GM23248 (cell line): ENCODE measurements around the gene GOLGA8T. TPM values are rescaled to one million over a fixed set of nuclear protein-coding genes. Genes with fewer than 3 reads are reported as not detected.
"Not testable (repeated sequence)": the region's sequence is repeated elsewhere in the genome, so short reads cannot be mapped to it uniquely, and the experiment has no call there.

Experiments
- DNase-seq: peaks from one replicate; pipeline ENCODE4 v3.0.0-alpha.2; 2015
- H2AFZ ChIP-seq: fragments of 200-600 bp; sonication (generic); 2 replicates; pipeline ENCODE4 v1.6.1; 2016; ENCODE audit warnings: antibody characterized with exemption
- H3F3A ChIP-seq: fragments of 200-600 bp; sonication (generic); 2 replicates; pipeline ENCODE4 v1.6.1; 2016; ENCODE audit warnings: mild to moderate bottlenecking, antibody characterized with exemption, mixed run types; ENCODE audit not compliant: insufficient read depth
- H3K27ac ChIP-seq: fragments of 200-600 bp; sonication (generic); 2 replicates; pipeline ENCODE4 v1.5.1; 2016; ENCODE audit warnings: mild to moderate bottlenecking
- H3K27me3 ChIP-seq: fragments of 200-600 bp; sonication (generic); replicated peaks from 2 replicates; pipeline ENCODE4 v1.6.1; 2016; ENCODE audit warnings: mild to moderate bottlenecking; ENCODE audit not compliant: insufficient read depth
- H3K36me3 ChIP-seq: fragments of 200-600 bp; sonication (generic); 2 replicates; pipeline ENCODE4 v1.6.1; 2016; ENCODE audit warnings: low read depth, mild to moderate bottlenecking
- H3K4me1 ChIP-seq: fragments of 200-600 bp; sonication (generic); 2 replicates; pipeline ENCODE4 v1.6.1; 2016; ENCODE audit warnings: mild to moderate bottlenecking; ENCODE audit not compliant: insufficient read depth
- H3K4me2 ChIP-seq: fragments of 200-600 bp; sonication (generic); one replicate; pipeline ENCODE4 v1.6.1; 2016; ENCODE audit warnings: mild to moderate bottlenecking; ENCODE audit not compliant: unreplicated experiment
- H3K4me3 ChIP-seq: fragments of 200-600 bp; sonication (generic); 2 replicates; pipeline ENCODE4 v1.5.1; 2016; ENCODE audit warnings: mild to moderate bottlenecking
- H3K79me2 ChIP-seq: fragments of 200-600 bp; sonication (generic); 2 replicates; pipeline ENCODE4 v1.6.1; 2016; ENCODE audit warnings: mild to moderate bottlenecking; ENCODE audit not compliant: insufficient read depth
- H3K9ac ChIP-seq: fragments of 200-600 bp; sonication (generic); 2 replicates; pipeline ENCODE4 v1.6.1; 2016; ENCODE audit warnings: mild to moderate bottlenecking
- H3K9me2 ChIP-seq: fragments of 200-600 bp; sonication (generic); 2 replicates; pipeline ENCODE4 v1.6.1; 2016; ENCODE audit warnings: mixed run types, mild to moderate bottlenecking, moderate library complexity; ENCODE audit not compliant: insufficient read depth
- H3K9me3 ChIP-seq: fragments of 200-600 bp; sonication (generic); one replicate; pipeline ENCODE4 v1.6.1; 2017; ENCODE audit warnings: low read depth
- H4K20me1 ChIP-seq: fragments of 200-600 bp; sonication (generic); 2 replicates; pipeline ENCODE4 v1.6.0; 2016; ENCODE audit not compliant: insufficient read depth
- WGBS, 2 experiments: methylation state at CpG; one replicate each; pipeline ENCODE4 v1.1.6; 2015 to 2017; ENCODE audit warnings: low lambda C conversion rate in 2 of 2, low coverage in 1 of 2; ENCODE audit errors: missing lambda C conversion rate in 2 of 2; 5-methylcytosine and 5-hydroxymethylcytosine counted together
- in situ Hi-C: fragments of 300-500 bp; cut with MboI; formaldehyde crosslinking; loops from 2 replicates; pipeline ENCODE4 v1.15.0; 2020
- polyA plus RNA-seq: library from polyadenylated mRNA; unstranded; fragments of >200 nt; fragmentation: Nextera tagmentation; extraction: Ambion mirVana; gene quantifications from 2 replicates; pipeline ENCODE4 v1.2.1, GENCODE V29; 2016
- total RNA-seq: library from RNA; depleted of rRNA; stranded (reverse); fragments of >200 nt; shearing (Covaris generic); gene quantifications from 2 replicates; pipeline ENCODE4 v1.2.3, GENCODE V29; 2014

GOLGA8T gene
- total and polyA plus RNA-seq, 2 experiments from 2014 or later = not detected

- H3K9ac ChIP-seq, H3F3A ChIP-seq, H4K20me1 ChIP-seq, H3K9me3 ChIP-seq, H3K4me2 ChIP-seq, H3K27me3 ChIP-seq, DNase-seq, H3K4me1 ChIP-seq, H3K79me2 ChIP-seq, H3K27ac ChIP-seq, H3K9me2 ChIP-seq, H3K4me3 ChIP-seq, in situ Hi-C loops, H2AFZ ChIP-seq, H3K36me3 ChIP-seq: not testable (repeated sequence)
- 34 to 36% methylated on average over 4 of the region's 4 CpGs for WGBS, 2 experiments
Observed at GRCh38 chr15:30162479-30163357, 27.9 kb downstream of the GOLGA8T start.

DNA sequence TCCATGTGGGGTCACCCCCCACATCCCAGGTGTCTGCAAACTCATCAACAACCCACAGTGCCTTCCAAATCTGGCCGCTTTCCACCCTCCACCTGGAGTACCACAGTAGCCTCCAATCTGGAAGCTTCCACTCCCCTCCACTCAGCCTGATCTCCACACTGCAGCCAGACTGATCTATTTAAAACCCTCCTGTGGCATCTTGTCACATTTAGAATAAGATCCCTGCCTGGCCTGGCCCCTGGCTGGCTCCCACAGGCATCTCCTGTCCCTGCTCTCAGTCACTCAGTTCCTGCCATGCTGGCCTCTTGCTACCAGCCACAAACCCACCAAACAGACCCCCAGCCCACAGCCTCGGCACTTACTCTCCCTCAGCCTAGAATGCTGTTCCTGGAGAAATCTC lies 28.9 kb downstream of the GOLGA8T start:
- H3F3A ChIP-seq, in situ Hi-C loops, H3K36me3 ChIP-seq, H3K4me2 ChIP-seq, H3K79me2 ChIP-seq, H2AFZ ChIP-seq, H3K4me3 ChIP-seq, H3K9me2 ChIP-seq, H3K9ac ChIP-seq, H3K4me1 ChIP-seq, H4K20me1 ChIP-seq, DNase-seq, H3K27ac ChIP-seq, H3K27me3 ChIP-seq, H3K9me3 ChIP-seq: not testable (repeated sequence)
- WGBS, 2 experiments = 11 to 19% methylated on average over 1 of the region's 2 CpGs

GRCh38 chr15:30164257-30164656 lies 29.4 kb downstream of the GOLGA8T start:
- H3K27ac ChIP-seq, H3F3A ChIP-seq, in situ Hi-C loops, H3K79me2 ChIP-seq, H3K4me3 ChIP-seq, H3K36me3 ChIP-seq, H3K4me1 ChIP-seq, DNase-seq, H4K20me1 ChIP-seq, H3K27me3 ChIP-seq, H3K9ac ChIP-seq, H3K9me2 ChIP-seq, H3K9me3 ChIP-seq, H2AFZ ChIP-seq, H3K4me2 ChIP-seq: not testable (repeated sequence)
- 14 to 35% methylated on average over 1 to 2 of the region's 7 CpGs for WGBS, 2 experiments

DNA sequence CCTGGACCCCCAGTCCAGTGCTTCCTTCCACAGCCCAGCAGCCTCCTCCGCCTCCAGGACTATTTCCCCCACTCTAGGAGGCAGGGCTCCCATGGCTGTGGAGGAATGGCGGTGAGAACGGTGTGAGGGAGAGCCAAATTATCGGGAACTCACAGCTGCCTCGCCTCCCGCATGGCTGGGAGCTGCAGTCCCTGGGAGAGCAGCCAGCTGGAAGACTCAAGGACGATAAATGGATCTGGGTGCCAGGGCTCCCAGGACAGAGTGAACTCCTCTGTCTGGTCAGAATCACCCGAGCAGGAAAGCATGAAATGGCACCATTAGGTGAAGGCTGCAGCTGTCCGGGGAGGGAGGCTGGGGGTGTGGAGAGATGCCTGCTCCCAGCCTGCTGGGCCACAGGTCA lies 32.6 kb downstream of the GOLGA8T start:
- not testable (repeated sequence) for H3K9me3 ChIP-seq, H3F3A ChIP-seq
- WGBS, 2 experiments = no CpG with 5 or more reads among the region's 9 CpGs

GRCh38 chr15:30167886-30168285 lies 33.0 kb downstream of the GOLGA8T start:
- WGBS, 2 experiments = no CpG with 5 or more reads among the region's 2 CpGs
- H3K4me3 ChIP-seq, DNase-seq: not testable (repeated sequence)

More for the DNA sequence above, 32.6 kb downstream of the GOLGA8T start:
- H3K9ac ChIP-seq, H3K4me3 ChIP-seq, H4K20me1 ChIP-seq, H3K79me2 ChIP-seq, H3K4me2 ChIP-seq, H2AFZ ChIP-seq, H3K36me3 ChIP-seq, in situ Hi-C loops, H3K9me2 ChIP-seq, H3K4me1 ChIP-seq, DNase-seq, H3K27me3 ChIP-seq, H3K27ac ChIP-seq: not testable (repeated sequence)

DNA sequence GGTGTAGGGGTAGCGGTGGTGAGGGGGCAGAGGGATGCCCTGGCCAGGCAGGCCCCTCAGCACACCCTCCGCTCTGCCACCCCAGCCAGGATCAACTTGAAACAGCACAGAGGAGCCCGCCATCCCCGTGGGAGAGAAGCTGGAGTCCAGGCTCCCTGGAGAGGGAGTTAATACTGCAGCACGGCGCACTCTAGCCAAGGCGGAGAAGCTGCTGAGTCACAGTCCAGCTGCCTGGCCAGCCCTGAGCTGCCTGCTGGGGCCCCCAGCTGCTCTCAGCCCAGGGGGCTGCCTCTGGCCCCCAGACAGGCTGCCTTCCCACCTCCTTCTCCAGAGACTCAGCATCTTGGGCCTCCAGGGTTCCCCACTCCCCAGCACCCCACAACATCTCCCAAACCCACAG lies 36.6 kb downstream of the GOLGA8T start:
- no CpG with 5 or more reads among the region's 7 CpGs for WGBS, 2 experiments
- H3F3A ChIP-seq = not testable (repeated sequence)

More at GRCh38 chr15:30167886-30168285, 33.0 kb downstream of the GOLGA8T start:
- H3K36me3 ChIP-seq, H3K79me2 ChIP-seq, H3F3A ChIP-seq, H3K4me1 ChIP-seq, H3K27ac ChIP-seq, H3K9me2 ChIP-seq, H3K4me2 ChIP-seq, H3K27me3 ChIP-seq, H3K9me3 ChIP-seq, H4K20me1 ChIP-seq, in situ Hi-C loops, H3K9ac ChIP-seq, H2AFZ ChIP-seq: not testable (repeated sequence)

GRCh38 chr15:30173041-30173608 lies 38.3 kb downstream of the GOLGA8T start:
- H2AFZ ChIP-seq, in situ Hi-C loops: not testable (repeated sequence)

More for the DNA sequence above, 36.6 kb downstream of the GOLGA8T start:
- H3K4me2 ChIP-seq, H3K27ac ChIP-seq, H2AFZ ChIP-seq, H3K9me2 ChIP-seq, H3K79me2 ChIP-seq, H3K9ac ChIP-seq, H3K4me1 ChIP-seq, H3K4me3 ChIP-seq, H3K27me3 ChIP-seq, H4K20me1 ChIP-seq, DNase-seq, in situ Hi-C loops, H3K36me3 ChIP-seq, H3K9me3 ChIP-seq: not testable (repeated sequence)

More at GRCh38 chr15:30173041-30173608, 38.3 kb downstream of the GOLGA8T start:
- H3K9ac ChIP-seq, H3K9me3 ChIP-seq, H3K4me2 ChIP-seq, H3K4me1 ChIP-seq, H3K79me2 ChIP-seq, H3K9me2 ChIP-seq, H3K4me3 ChIP-seq, DNase-seq, H3K27me3 ChIP-seq, H3F3A ChIP-seq, H4K20me1 ChIP-seq, H3K27ac ChIP-seq, H3K36me3 ChIP-seq: not testable (repeated sequence)
- WGBS, 2 experiments = 24 to 36% methylated on average over 5 to 6 of the region's 11 CpGs
